Stomach (tissue), 4 donors: ENCODE measurements around the gene WNT9A.

Experiments used
- CTCF ChIP-seq, 7 experiments: fragments of 450-650 bp in 4 of 7; fragments of 200-600 bp in 3 of 7; sonication (generic) in 3 of 7; IDR thresholded peaks; one replicate each; pipeline ENCODE4 v1.5.1; 2016 to 2019; ENCODE audit warnings: antibody characterized with exemption in 7 of 7, control low read depth in 2 of 7, mild to moderate bottlenecking in 1 of 7
- POLR2A ChIP-seq, 4 donors: fragments of 450-650 bp; IDR thresholded peaks; one replicate each; pipeline ENCODE4 v1.6.1; 2016; ENCODE audit warnings: antibody characterized with exemption in 4 of 4, control low read depth in 2 of 4, mild to moderate bottlenecking in 1 of 4, moderate library complexity in 1 of 4

GRCh38 chr1:227904541-227905335, 43.0 kb downstream of the WNT9A start:
- TF ChIP-seq CTCF (IDR thresholded peaks at IDR 0.05) (no peak), POLR2A (IDR thresholded peaks at IDR 0.05) (no peak)
